Skeletal muscle satellite cell (primary cell): ENCODE data around the gene ATP8B1.
A peak's percentile ranks its signal among the peaks of the same experiment; 100 is the strongest.

Source experiments
- H3K27me3 ChIP-seq: 2 replicates; pipeline ENCODE4 v1.7.0; 2013; ENCODE audit warnings: low read length; ENCODE audit not compliant: control insufficient read depth, insufficient read depth
- H3K36me3 ChIP-seq: 2 replicates; pipeline ENCODE4 v1.7.0; 2013; ENCODE audit warnings: mild to moderate bottlenecking, control low read depth, low read length; ENCODE audit not compliant: insufficient read depth
- H3K4me1 ChIP-seq: 2 replicates; pipeline ENCODE4 v1.7.0; 2013; ENCODE audit warnings: low read length; ENCODE audit not compliant: control insufficient read depth, insufficient read depth
- H3K4me2 ChIP-seq: 2 replicates; pipeline ENCODE4 v1.7.0; 2013; ENCODE audit warnings: mild to moderate bottlenecking, low read length
- H3K4me3 ChIP-seq: 2 replicates; pipeline ENCODE4 v1.7.0; 2013; ENCODE audit warnings: low read length
- H3K9ac ChIP-seq: 2 replicates; pipeline ENCODE4 v1.7.0; 2013; ENCODE audit warnings: mild to moderate bottlenecking, low read depth, low read length, moderate library complexity
- H3K9me3 ChIP-seq: replicated peaks from 2 replicates; pipeline ENCODE4 v1.7.0; 2013; ENCODE audit warnings: mild to moderate bottlenecking, control low read depth, low read length

ATP8B1 gene

GRCh38 chr18:57790316-57790715 is 12.8 kb downstream of the ATP8B1 start:
- Histone ChIP-seq H3K9ac (no peak overlapping the region), H3K36me3 (peaks cover under 1% of the 10 kb centered on the region), H3K4me1 (peaks cover 52% of the 10 kb centered on the region), H3K27me3 (no peaks in the 10 kb centered on the region), H3K9me3 (no peaks in the 10 kb centered on the region), H3K4me3 (no peak overlapping the region), H3K4me2 (no peak overlapping the region)

GRCh38 chr18:57789759-57790158 is 13.4 kb downstream of the ATP8B1 start:
- Histone ChIP-seq H3K36me3 (no peaks in the 10 kb centered on the region), H3K4me3 (peak overlapping the region; percentile 48), H3K4me1 (peaks cover 57% of the 10 kb centered on the region), H3K9me3 (no peaks in the 10 kb centered on the region), H3K27me3 (no peaks in the 10 kb centered on the region), H3K9ac (peak overlapping the region; percentile 82), H3K4me2 (peak overlapping the region; percentile 82)

GRCh38 chr18:57789090-57789489 is 14.0 kb downstream of the ATP8B1 start:
- Histone ChIP-seq H3K9ac (peak overlapping the region; percentile 82), H3K4me3 (peak overlapping the region; percentile 48), H3K4me1 (peaks cover 59% of the 10 kb centered on the region)

GRCh38 chr18:57787068-57787685 is 15.9 kb downstream of the ATP8B1 start:
- Histone ChIP-seq H3K9me3 (no peaks in the 10 kb centered on the region), H3K27me3 (no peaks in the 10 kb centered on the region), H3K9ac (no peak overlapping the region), H3K4me3 (no peak overlapping the region), H3K4me1 (peaks cover 44% of the 10 kb centered on the region), H3K4me2 (no peak overlapping the region), H3K36me3 (no peaks in the 10 kb centered on the region)

More at GRCh38 chr18:57789090-57789489, 14.0 kb downstream of the ATP8B1 start:
- H3K4me2 ChIP-seq = peak overlapping the region; percentile 82
- H3K27me3 ChIP-seq = no peaks in the 10 kb centered on the region
- no peaks in the 10 kb centered on the region for H3K9me3 ChIP-seq
- H3K36me3 ChIP-seq = no peaks in the 10 kb centered on the region

- Histone ChIP-seq H3K4me2 (no peak overlapping the region), H3K27me3 (no peaks in the 10 kb centered on the region), H3K4me3 (no peak overlapping the region), H3K9me3 (no peaks in the 10 kb centered on the region), H3K36me3 (no peaks in the 10 kb centered on the region), H3K4me1 (peaks cover 56% of the 10 kb centered on the region), H3K9ac (no peak overlapping the region)
These were observed 17.2 kb downstream of the ATP8B1 start for GRCh38 chr18:57785751-57786437.

- Histone ChIP-seq H3K36me3 (no peaks in the 10 kb centered on the region), H3K9ac (peak overlapping the region; percentile 29), H3K9me3 (no peaks in the 10 kb centered on the region), H3K27me3 (no peaks in the 10 kb centered on the region), H3K4me3 (no peak overlapping the region), H3K4me2 (peak overlapping the region; percentile 38), H3K4me1 (peaks cover 64% of the 10 kb centered on the region)
These were observed 18.4 kb downstream of the ATP8B1 start for GRCh38 chr18:57784801-57785114.

- peak overlapping the region; percentile 38 for H3K4me2 ChIP-seq
- peaks cover 59% of the 10 kb centered on the region for H3K4me1 ChIP-seq
- no peaks in the 10 kb centered on the region for H3K9me3 ChIP-seq
- H3K9ac ChIP-seq = peak overlapping the region; percentile 42
- H3K4me3 ChIP-seq = peak overlapping the region; percentile 15
- no peaks in the 10 kb centered on the region for H3K36me3 ChIP-seq
- no peaks in the 10 kb centered on the region for H3K27me3 ChIP-seq
These were observed 18.9 kb downstream of the ATP8B1 start for GRCh38 chr18:57784034-57784800.

GRCh38 chr18:57782049-57782448 is 21.1 kb downstream of the ATP8B1 start:
- Histone ChIP-seq H3K36me3 (no peaks in the 10 kb centered on the region), H3K9ac (no peak overlapping the region), H3K4me1 (peaks cover 50% of the 10 kb centered on the region), H3K9me3 (no peaks in the 10 kb centered on the region), H3K4me2 (no peak overlapping the region), H3K27me3 (no peaks in the 10 kb centered on the region), H3K4me3 (no peak overlapping the region)

GRCh38 chr18:57780706-57781347 is 22.3 kb downstream of the ATP8B1 start:
- Histone ChIP-seq H3K9ac (peak overlapping the region; percentile 62), H3K4me2 (peak overlapping the region; percentile 80), H3K4me3 (peak overlapping the region; percentile 56)

GRCh38 chr18:57780318-57780705 is 22.8 kb downstream of the ATP8B1 start:
- H3K36me3 ChIP-seq = no peaks in the 10 kb centered on the region
- no peaks in the 10 kb centered on the region for H3K9me3 ChIP-seq
- peaks cover 62% of the 10 kb centered on the region for H3K4me1 ChIP-seq
- peak overlapping the region; percentile 62 for H3K9ac ChIP-seq
- H3K4me2 ChIP-seq = peak overlapping the region; percentile 80
- H3K4me3 ChIP-seq = peak overlapping the region; percentile 56
- no peaks in the 10 kb centered on the region for H3K27me3 ChIP-seq

More at GRCh38 chr18:57780706-57781347, 22.3 kb downstream of the ATP8B1 start:
- no peaks in the 10 kb centered on the region for H3K27me3 ChIP-seq
- H3K4me1 ChIP-seq = peaks cover 61% of the 10 kb centered on the region
- no peaks in the 10 kb centered on the region for H3K9me3 ChIP-seq
- no peaks in the 10 kb centered on the region for H3K36me3 ChIP-seq

- Histone ChIP-seq H3K9me3 (no peaks in the 10 kb centered on the region), H3K36me3 (no peaks in the 10 kb centered on the region), H3K27me3 (no peaks in the 10 kb centered on the region), H3K4me2 (no peak overlapping the region), H3K9ac (no peak overlapping the region), H3K4me1 (peaks cover 51% of the 10 kb centered on the region), H3K4me3 (no peak overlapping the region)
These were observed 26.3 kb downstream of the ATP8B1 start for GRCh38 chr18:57776767-57777166.
